NCI-H526 (cell line): ENCODE measurements around the gene DGKB.
A peak's percentile ranks its signal among the peaks of the same experiment; 100 is the strongest.

ENCODE experiments used
- DNase-seq, 2 experiments: peaks; one replicate each; lab custom pipeline; 2025; lab: John Stamatoyannopoulos, UW

The DGKB gene

GRCh38 chr7:14688208-14688607 is 214.3 kb downstream of the DGKB start:
- DNase-seq = no peak

GRCh38 chr7:14687777-14688176 is 214.8 kb downstream of the DGKB start:
- DNase-seq = no peak

GRCh38 chr7:14687241-14687640 is 215.3 kb downstream of the DGKB start:
- DNase-seq = no peak

- no peak for DNase-seq
These were observed 217.4 kb downstream of the DGKB start for GRCh38 chr7:14685167-14685566.

- DNase-seq = no peak
These were observed 219.6 kb downstream of the DGKB start for GRCh38 chr7:14682910-14683465.

GRCh38 chr7:14676896-14677295 is 225.7 kb downstream of the DGKB start:
- no peak for DNase-seq

DNA sequence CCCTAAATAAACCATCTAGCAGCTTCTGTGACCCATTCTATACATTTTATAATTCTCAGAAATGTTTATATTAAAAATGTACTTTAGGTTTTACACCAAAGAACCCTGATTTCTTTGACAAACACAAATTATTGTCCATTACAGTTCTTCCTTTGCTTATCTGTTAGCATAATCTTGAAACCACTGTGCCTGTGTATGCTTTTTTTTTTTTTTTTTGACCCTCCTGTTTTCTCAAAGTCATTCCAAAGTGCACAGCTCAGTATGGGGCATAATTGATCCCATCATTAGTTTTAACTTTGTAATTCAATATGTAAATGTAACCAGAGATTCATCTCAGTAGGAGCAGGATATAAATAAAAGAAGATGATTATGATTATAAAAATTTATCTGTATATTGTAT is 229.3 kb downstream of the DGKB start:
- no peak for DNase-seq

GRCh38 chr7:14666913-14667312 is 235.6 kb downstream of the DGKB start:
- no peak for DNase-seq

GRCh38 chr7:14666304-14666703 is 236.2 kb downstream of the DGKB start:
- no peak for DNase-seq

DNA sequence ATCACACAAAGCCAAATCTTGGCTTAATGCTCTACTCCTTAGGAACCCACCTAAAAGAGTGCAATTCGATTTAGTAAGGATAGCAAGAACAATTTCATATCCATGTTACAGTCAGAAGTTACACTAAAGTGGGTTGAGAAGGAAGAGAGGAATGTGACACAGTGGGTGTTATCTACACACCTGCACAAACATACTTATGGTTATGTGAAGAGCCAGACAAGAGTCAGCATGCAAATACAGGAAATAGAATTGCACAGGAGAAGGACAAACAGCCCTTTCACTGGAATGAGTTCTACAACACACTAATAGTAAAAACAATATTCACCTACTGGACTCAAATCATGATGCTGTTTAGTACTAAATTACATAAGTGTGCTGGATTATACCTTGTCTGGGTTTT is 262.8 kb downstream of the DGKB start:
- DNase-seq = peak in 1 of 2 experiments; percentile 0

GRCh38 chr7:14639329-14639728 is 263.2 kb downstream of the DGKB start:
- no peak for DNase-seq

GRCh38 chr7:14637968-14638367 is 264.6 kb downstream of the DGKB start:
- DNase-seq = no peak

DNA sequence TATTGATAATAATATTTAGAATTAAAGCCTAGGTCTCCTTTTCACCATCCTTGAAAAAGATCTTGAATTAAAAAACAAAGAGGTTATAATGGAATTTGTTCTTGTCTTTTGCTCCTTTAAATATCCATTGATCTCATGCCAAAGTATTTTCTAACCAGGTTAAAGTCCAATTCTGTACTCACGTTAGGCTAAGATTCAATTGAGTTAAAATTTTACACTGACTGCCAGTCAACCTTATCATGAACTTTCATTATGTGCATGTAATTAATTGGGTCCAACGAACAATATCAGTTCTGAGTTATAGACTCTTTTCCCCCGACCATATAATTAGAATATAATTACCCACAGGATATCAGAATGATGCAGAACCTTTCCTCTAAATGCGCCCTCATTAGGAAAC is 266.6 kb downstream of the DGKB start:
- no peak for DNase-seq

DNA sequence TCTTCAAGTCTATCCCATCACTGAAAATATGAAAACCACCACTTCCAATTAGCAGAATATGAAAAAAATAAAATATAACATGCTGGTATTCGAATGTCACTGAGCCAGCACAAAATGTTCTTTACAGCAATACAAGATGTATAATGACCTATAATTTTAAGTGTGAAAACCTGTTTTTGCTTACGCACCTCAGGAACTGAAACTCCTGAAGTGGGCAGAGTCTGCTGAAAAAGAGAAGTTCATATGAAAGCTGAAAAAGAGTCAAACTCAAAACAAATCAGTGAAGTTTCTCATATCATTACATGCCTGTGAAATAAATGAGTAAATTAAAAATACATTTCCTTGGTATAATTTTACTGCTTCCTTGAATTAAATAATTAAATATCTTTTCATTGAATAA is 272.5 kb downstream of the DGKB start:
- no peak for DNase-seq

DNA sequence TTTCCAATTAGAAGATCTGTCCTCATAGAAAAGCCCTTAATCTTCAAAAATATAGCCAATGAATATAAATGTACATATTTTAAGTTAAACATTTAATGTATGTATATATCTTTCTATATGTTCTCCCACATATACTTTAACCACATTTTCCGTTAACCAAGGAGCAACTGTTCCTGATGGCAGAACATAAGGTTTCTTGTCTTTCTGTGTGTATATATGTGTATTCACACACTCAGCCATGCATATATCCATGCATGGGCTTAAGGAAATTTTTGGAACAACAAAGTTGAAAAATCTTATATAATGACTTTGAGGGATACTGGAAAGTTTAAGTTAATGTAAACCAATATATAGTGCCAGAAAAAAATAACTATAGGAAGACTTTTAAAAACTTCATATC is 274.0 kb downstream of the DGKB start:
- DNase-seq = no peak

DNA sequence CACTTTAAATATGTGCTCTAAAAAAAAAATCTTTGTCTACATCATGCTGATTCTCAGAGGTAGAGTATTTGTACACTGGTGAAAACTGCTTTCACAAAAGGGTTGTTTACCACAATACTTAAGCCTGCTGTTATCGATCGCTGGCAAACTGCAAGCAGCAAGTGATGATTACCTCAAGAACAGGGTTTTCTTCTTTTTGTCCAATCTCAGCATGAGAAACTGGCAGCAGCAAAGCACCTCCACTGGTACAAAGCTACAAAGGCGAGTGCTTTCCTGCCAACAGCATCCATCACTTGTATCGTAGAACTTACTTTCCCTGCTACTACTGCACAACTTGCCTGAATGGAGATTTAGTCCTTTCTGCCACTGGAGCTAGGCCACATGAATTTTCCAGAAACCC is 276.5 kb downstream of the DGKB start:
- no peak for DNase-seq

GRCh38 chr7:14622559-14622958 is 280.0 kb downstream of the DGKB start:
- no peak for DNase-seq

GRCh38 chr7:14606101-14606500 is 296.4 kb downstream of the DGKB start:
- DNase-seq = no peak

- no peak for DNase-seq
These were observed 297.9 kb downstream of the DGKB start for GRCh38 chr7:14604606-14605005.

DNA sequence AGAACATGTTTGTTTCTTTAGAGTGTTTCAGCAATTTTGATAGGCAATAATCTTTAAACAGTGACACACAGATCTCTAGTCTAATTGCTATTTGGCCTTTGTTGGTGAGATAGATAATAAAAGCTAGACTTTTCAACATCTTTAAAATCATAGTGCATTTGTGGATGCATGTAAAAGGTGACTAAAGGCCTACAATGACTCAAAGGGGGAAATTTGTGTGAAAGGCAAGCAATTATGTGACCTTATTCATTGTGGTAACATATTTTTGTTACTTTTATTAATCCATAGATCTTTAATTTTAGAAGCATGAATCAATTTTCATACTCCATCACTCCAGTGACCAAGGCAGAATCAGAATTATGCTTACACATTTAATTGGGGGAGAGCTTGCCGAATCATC is 299.7 kb downstream of the DGKB start:
- no peak for DNase-seq

- DNase-seq = no peak
These were observed 301.7 kb downstream of the DGKB start for GRCh38 chr7:14600766-14601367.

GRCh38 chr7:14598978-14599377 is 303.6 kb downstream of the DGKB start:
- no peak for DNase-seq

GRCh38 chr7:14596421-14596820 is 306.1 kb downstream of the DGKB start:
- no peak for DNase-seq

- no peak for DNase-seq
These were observed 312.3 kb downstream of the DGKB start for GRCh38 chr7:14590206-14590605.
